Esophagus squamous epithelium (tissue), 5 donors: ENCODE results near the gene PLEKHA6. TPM values are rescaled to one million over a fixed set of nuclear protein-coding genes. Genes with fewer than 3 reads are reported as not detected.

Experiments
- DNase-seq: peaks from one replicate; lab custom pipeline; 2025; lab: John Stamatoyannopoulos, UW
- H3K27ac ChIP-seq, 4 donors: fragments of 200-600 bp; sonication (generic); one replicate each; pipeline ENCODE4 v1.5.1; 2016 to 2019; ENCODE audit warnings: mild to moderate bottlenecking in 1 of 4
- H3K27me3 ChIP-seq, 4 donors: fragments of 200-600 bp; sonication (generic); 1 replicate in 3 of 4; 2 replicates in 1 of 4; pipeline versions ENCODE4 v1.5.1 to v1.6.0; 2017 to 2021; ENCODE audit warnings: antibody characterized with exemption in 1 of 4
- H3K36me3 ChIP-seq, 3 donors: fragments of 200-600 bp; sonication (generic); one replicate each; pipeline ENCODE4 v1.5.1; 2016 to 2019
- H3K4me1 ChIP-seq, 3 donors: fragments of 200-600 bp; sonication (generic); one replicate each; pipeline ENCODE4 v1.5.1; 2017 to 2019
- H3K4me3 ChIP-seq, 4 donors: fragments of 200-600 bp; sonication (generic); 1 replicate in 3 of 4; 2 replicates in 1 of 4; pipeline ENCODE4 v1.5.1; 2016 to 2019; ENCODE audit warnings: mild to moderate bottlenecking in 2 of 4, moderate library complexity in 1 of 4
- H3K9me3 ChIP-seq, 3 donors: fragments of 200-600 bp; sonication (generic); one replicate each; pipeline ENCODE4 v1.5.1; 2016 to 2019
- CTCF ChIP-seq, 6 experiments: fragments of 450-650 bp in 4 of 6; fragments of 200-600 bp in 2 of 6; sonication (generic) in 2 of 6; IDR thresholded peaks; one replicate each; pipeline ENCODE4 v1.5.1; 2016 to 2019; ENCODE audit warnings: antibody characterized with exemption in 6 of 6, mild to moderate bottlenecking in 4 of 6, moderate library complexity in 4 of 6
- POLR2A ChIP-seq, 4 donors: fragments of 450-650 bp; IDR thresholded peaks; one replicate each; pipeline ENCODE4 v1.6.1; 2017; ENCODE audit warnings: antibody characterized with exemption in 4 of 4, mild to moderate bottlenecking in 4 of 4, moderate library complexity in 3 of 4
- WGBS, 2 donors: methylation state at CpG; one replicate each; pipeline ENCODE4 v1.1.5; 2018; 5-methylcytosine and 5-hydroxymethylcytosine counted together
- intact Hi-C: fragments of 100-400 bp; cut with DNase I; formaldehyde crosslinking; loops from one replicate; pipeline ENCODE4 v1.15.0; 2022
- total RNA-seq, 4 donors: library from RNA; depleted of rRNA; stranded (reverse); fragments of >200 nt; gene quantifications; one replicate each; pipeline ENCODE4 v1.1.0, GENCODE V29; 2016
- donor health status: DM: yes; HTN: yes; CAD: no.

Gene PLEKHA6
- total RNA-seq, 4 donors from 2014 or later, result 7.4 to 40.6 (median 18.3) TPM

- peaks cover 0 to 82% (median 0%) of the 10 kb centered on the region in 4 donors for H3K27me3 ChIP-seq
- H3K4me3 ChIP-seq, result no peak overlapping the region
- H3K27ac ChIP-seq, result no peak overlapping the region
- H3K9me3 ChIP-seq, result no peaks in the 10 kb centered on the region
- no peaks in the 10 kb centered on the region for H3K36me3 ChIP-seq
- intact Hi-C loops, result no loop called here
- H3K4me1 ChIP-seq, result peaks cover 0 to 10% (median 0%) of the 10 kb centered on the region in 3 donors
- TF ChIP-seq CTCF (IDR thresholded peaks at IDR 0.05) (peak in 1 of 6 experiments; percentile 30), POLR2A (IDR thresholded peaks at IDR 0.05) (no peak)
- WGBS, 2 donors, result 46 to 56% methylated on average over 5 to 8 of the region's 18 CpGs
- DNase-seq, result no peak
These were observed 161.1 kb downstream of the PLEKHA6 start for GRCh38 chr1:204198348-204199340.

DNA sequence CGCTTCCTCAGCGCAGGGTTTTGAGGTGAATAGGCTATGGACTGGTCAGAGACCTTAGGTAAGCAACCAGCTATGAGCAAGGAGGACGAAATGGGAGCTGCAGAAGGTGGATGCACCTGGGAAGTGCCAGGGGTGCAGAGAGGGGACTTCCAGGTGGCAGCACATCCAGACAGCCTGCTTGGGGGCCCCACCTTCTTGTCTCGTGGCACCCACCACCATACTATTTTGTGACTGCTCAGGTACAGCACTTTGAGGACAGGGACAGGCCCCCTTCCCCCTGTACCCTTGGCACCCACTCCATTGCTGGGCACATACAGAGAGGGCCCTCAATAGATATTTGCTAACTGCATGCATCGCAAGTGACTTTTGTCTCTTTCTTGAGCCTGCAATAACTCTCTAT lies 162.7 kb downstream of the PLEKHA6 start:
- Histone ChIP-seq H3K4me1 (peaks cover 0 to 10% (median 0%) of the 10 kb centered on the region in 3 donors), H3K4me3 (no peak overlapping the region), H3K27me3 (peaks cover 0 to 79% (median 0%) of the 10 kb centered on the region in 4 donors), H3K9me3 (no peaks in the 10 kb centered on the region), H3K36me3 (no peaks in the 10 kb centered on the region), H3K27ac (no peak overlapping the region)
- no peak for DNase-seq
- intact Hi-C loops, result no loop called here
- 63 to 65% methylated on average over 4 to 5 of the region's 5 CpGs for WGBS, 2 donors
- TF ChIP-seq POLR2A (IDR thresholded peaks at IDR 0.05) (no peak), CTCF (IDR thresholded peaks at IDR 0.05) (no peak)

- Histone ChIP-seq H3K27ac (no peak within 1 kb of the TSS), H3K4me1 (peaks cover 0 to 17% (median 0%) of the 10 kb centered on the region in 3 donors), H3K27me3 (peaks cover 0 to 80% (median 0%) of the 10 kb centered on the region in 4 donors), H3K36me3 (no peaks in the 10 kb centered on the region), H3K4me3 (no peak within 1 kb of the TSS), H3K9me3 (no peaks in the 10 kb centered on the region)
- TF ChIP-seq POLR2A (IDR thresholded peaks at IDR 0.05) (no peak), CTCF (IDR thresholded peaks at IDR 0.05) (no peak)
- no peak for DNase-seq
- intact Hi-C loops, result no loop called here
- 43 to 49% methylated on average over 9 to 14 of the region's 18 CpGs for WGBS, 2 donors
These were observed 163.5 kb downstream of the PLEKHA6 start, which contains the start of gene KISS1 for GRCh38 chr1:204196068-204196795. Gene KISS1 (minus strand): TSS chr1:204196491. CDS start chr1:204192876, 3,615 bp downstream.

- intact Hi-C loops, result no loop called here
- peaks cover 6 to 32% (median 8%) of the 10 kb centered on the region in 3 donors for H3K4me1 ChIP-seq
These were observed 165.0 kb downstream of the PLEKHA6 start for GRCh38 chr1:204194771-204195170.

More at GRCh38 chr1:204194771-204195170, 165.0 kb downstream of the PLEKHA6 start:
- TF ChIP-seq POLR2A (IDR thresholded peaks at IDR 0.05) (no peak), CTCF (IDR thresholded peaks at IDR 0.05) (no peak)
- Histone ChIP-seq H3K36me3 (no peaks in the 10 kb centered on the region), H3K9me3 (no peaks in the 10 kb centered on the region), H3K27me3 (peaks cover 0 to 83% (median 0%) of the 10 kb centered on the region in 4 donors), H3K4me3 (no peak overlapping the region), H3K27ac (no peak overlapping the region)
- 70 to 73% methylated on average over 7 of the region's 7 CpGs for WGBS, 2 donors
- no peak for DNase-seq
